SK-N-SH (cell line): ENCODE data around the gene AMPH.

ENCODE experiments used
- EP300 ChIP-seq, 2 experiments: IDR thresholded peaks; 2 replicates each; pipeline versions ENCODE4 v1.4.0 to v1.6.1; 2012; ENCODE audit warnings: borderline replicate concordance in 1 of 2, low read depth in 1 of 2, low read length in 1 of 2
- JUND ChIP-seq: IDR thresholded peaks from 2 replicates; pipeline ENCODE4 v1.4.0; 2012

GRCh38 chr7:38561166-38561565 lies 70.0 kb downstream of the AMPH start:
- TF ChIP-seq JUND (no peak), EP300 (IDR thresholded peaks at IDR 0.05; ENCODE audit: borderline replicate concordance in 1 of 2, low read depth in 1 of 2, low read length in 1 of 2) (no peak)
